ENCODE data around the gene TLE4.

The TLE4 gene

GRCh38 chr9:79645110-79645509, 73.3 kb downstream of the TLE4 start:
- TF ChIP-seq REST (IDR thresholded peaks at IDR 0.05; ENCODE audit: insufficient replicate concordance, low read depth) (no peak), GABPA (IDR thresholded peaks at IDR 0.05; ENCODE audit: low read depth) (no peak), SPI1 (IDR thresholded peaks at IDR 0.05; ENCODE audit: borderline replicate concordance, low read depth) (no peak), POLR2AphosphoS5 (IDR thresholded peaks at IDR 0.05; ENCODE audit: low read depth) (no peak), CTCF (IDR thresholded peaks at IDR 0.05; ENCODE audit: insufficient read depth, low read length) (no peak)
- no peak overlapping the region for H3K4me3 ChIP-seq (replicated peaks; ENCODE audit: insufficient read depth, low read length)
- H3K27me3 ChIP-seq (ENCODE audit: insufficient read depth, poor library complexity, severe bottlenecking), result no peaks in the 10 kb centered on the region
- no peak for DNase-seq (ENCODE audit: low read depth in 1 of 2, low spot score in 1 of 2)
- H3K27ac ChIP-seq (replicated peaks), result no peak overlapping the region

- Histone ChIP-seq H3K27ac (replicated peaks) (no peak overlapping the region), H3K27me3 (ENCODE audit: insufficient read depth, poor library complexity, severe bottlenecking) (no peaks in the 10 kb centered on the region), H3K4me3 (replicated peaks; ENCODE audit: insufficient read depth, low read length) (no peak overlapping the region)
- DNase-seq (ENCODE audit: low read depth in 1 of 2, low spot score in 1 of 2), result no peak
- TF ChIP-seq CTCF (IDR thresholded peaks at IDR 0.05; ENCODE audit: insufficient read depth, low read length) (no peak), REST (IDR thresholded peaks at IDR 0.05; ENCODE audit: insufficient replicate concordance, low read depth) (no peak), POLR2AphosphoS5 (IDR thresholded peaks at IDR 0.05; ENCODE audit: low read depth) (no peak), SPI1 (IDR thresholded peaks at IDR 0.05; ENCODE audit: borderline replicate concordance, low read depth) (no peak), GABPA (IDR thresholded peaks at IDR 0.05; ENCODE audit: low read depth) (no peak)
Measured at GRCh38 chr9:79646096-79646495, 74.3 kb downstream of the TLE4 start.

- peak; percentile 85 to 88 for DNase-seq (ENCODE audit: low read depth in 1 of 2, low spot score in 1 of 2)
- peak; percentile 59; the same call in 1 of the 2 replicates for TF ChIP-seq SPI1 (IDR thresholded peaks at IDR 0.05; ENCODE audit: borderline replicate concordance, low read depth)
- TF ChIP-seq POLR2AphosphoS5 (IDR thresholded peaks at IDR 0.05; ENCODE audit: low read depth), result no peak
- TF ChIP-seq GABPA (IDR thresholded peaks at IDR 0.05; ENCODE audit: low read depth), result 0 out of 2 replicates have a peak, but pooled peaks have one; percentile 9
- TF ChIP-seq REST (IDR thresholded peaks at IDR 0.05; ENCODE audit: insufficient replicate concordance, low read depth), result no peak
- no peak for TF ChIP-seq CTCF (IDR thresholded peaks at IDR 0.05; ENCODE audit: insufficient read depth, low read length)
- no peak overlapping the region for H3K4me3 ChIP-seq (replicated peaks; ENCODE audit: insufficient read depth, low read length)
- peak overlapping the region; percentile 47 for H3K27ac ChIP-seq (replicated peaks)
- no peaks in the 10 kb centered on the region for H3K27me3 ChIP-seq (ENCODE audit: insufficient read depth, poor library complexity, severe bottlenecking)
Measured at GRCh38 chr9:79651251-79651795, 79.6 kb downstream of the TLE4 start.

Data from HL-60 (cell line).